ENCODE measurements around the gene MYDGF. TPM values are rescaled to one million over a fixed set of nuclear protein-coding genes. Genes with fewer than 3 reads are reported as not detected.

Gene MYDGF
- polyA plus RNA-seq, 1 donor from 2014 or later: 73.2 TPM

- no peaks in the 10 kb centered on the region for H3K36me3 ChIP-seq (ENCODE audit: insufficient read depth, low read length)
- TF ChIP-seq, protein P1, sequence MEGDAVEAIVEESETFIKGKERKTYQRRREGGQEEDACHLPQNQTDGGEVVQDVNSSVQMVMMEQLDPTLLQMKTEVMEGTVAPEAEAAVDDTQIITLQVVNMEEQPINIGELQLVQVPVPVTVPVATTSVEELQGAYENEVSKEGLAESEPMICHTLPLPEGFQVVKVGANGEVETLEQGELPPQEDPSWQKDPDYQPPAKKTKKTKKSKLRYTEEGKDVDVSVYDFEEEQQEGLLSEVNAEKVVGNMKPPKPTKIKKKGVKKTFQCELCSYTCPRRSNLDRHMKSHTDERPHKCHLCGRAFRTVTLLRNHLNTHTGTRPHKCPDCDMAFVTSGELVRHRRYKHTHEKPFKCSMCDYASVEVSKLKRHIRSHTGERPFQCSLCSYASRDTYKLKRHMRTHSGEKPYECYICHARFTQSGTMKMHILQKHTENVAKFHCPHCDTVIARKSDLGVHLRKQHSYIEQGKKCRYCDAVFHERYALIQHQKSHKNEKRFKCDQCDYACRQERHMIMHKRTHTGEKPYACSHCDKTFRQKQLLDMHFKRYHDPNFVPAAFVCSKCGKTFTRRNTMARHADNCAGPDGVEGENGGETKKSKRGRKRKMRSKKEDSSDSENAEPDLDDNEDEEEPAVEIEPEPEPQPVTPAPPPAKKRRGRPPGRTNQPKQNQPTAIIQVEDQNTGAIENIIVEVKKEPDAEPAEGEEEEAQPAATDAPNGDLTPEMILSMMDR (IDR thresholded peaks at IDR 0.05; ENCODE audit: poor library complexity, severe bottlenecking): no peak
- no peak for TF ChIP-seq MXI1 (conservative IDR thresholded peaks at IDR 0.05; ENCODE audit: poor library complexity, severe bottlenecking)
- no peak for TF ChIP-seq RAD21 (conservative IDR thresholded peaks at IDR 0.05)
- TF ChIP-seq POLR2AphosphoS5 (IDR thresholded peaks at IDR 0.05): no peak
- no peak for TF ChIP-seq EZH2 (IDR thresholded peaks at IDR 0.05; ENCODE audit: borderline replicate concordance, insufficient read depth, low read length, poor library complexity, severe bottlenecking)
- no peak for TF ChIP-seq TAF1 (IDR thresholded peaks at IDR 0.05; ENCODE audit: low read depth)
- no peak for TF ChIP-seq EP300 (conservative IDR thresholded peaks at IDR 0.05; ENCODE audit: poor library complexity, severe bottlenecking)
- TF ChIP-seq, protein P2, sequence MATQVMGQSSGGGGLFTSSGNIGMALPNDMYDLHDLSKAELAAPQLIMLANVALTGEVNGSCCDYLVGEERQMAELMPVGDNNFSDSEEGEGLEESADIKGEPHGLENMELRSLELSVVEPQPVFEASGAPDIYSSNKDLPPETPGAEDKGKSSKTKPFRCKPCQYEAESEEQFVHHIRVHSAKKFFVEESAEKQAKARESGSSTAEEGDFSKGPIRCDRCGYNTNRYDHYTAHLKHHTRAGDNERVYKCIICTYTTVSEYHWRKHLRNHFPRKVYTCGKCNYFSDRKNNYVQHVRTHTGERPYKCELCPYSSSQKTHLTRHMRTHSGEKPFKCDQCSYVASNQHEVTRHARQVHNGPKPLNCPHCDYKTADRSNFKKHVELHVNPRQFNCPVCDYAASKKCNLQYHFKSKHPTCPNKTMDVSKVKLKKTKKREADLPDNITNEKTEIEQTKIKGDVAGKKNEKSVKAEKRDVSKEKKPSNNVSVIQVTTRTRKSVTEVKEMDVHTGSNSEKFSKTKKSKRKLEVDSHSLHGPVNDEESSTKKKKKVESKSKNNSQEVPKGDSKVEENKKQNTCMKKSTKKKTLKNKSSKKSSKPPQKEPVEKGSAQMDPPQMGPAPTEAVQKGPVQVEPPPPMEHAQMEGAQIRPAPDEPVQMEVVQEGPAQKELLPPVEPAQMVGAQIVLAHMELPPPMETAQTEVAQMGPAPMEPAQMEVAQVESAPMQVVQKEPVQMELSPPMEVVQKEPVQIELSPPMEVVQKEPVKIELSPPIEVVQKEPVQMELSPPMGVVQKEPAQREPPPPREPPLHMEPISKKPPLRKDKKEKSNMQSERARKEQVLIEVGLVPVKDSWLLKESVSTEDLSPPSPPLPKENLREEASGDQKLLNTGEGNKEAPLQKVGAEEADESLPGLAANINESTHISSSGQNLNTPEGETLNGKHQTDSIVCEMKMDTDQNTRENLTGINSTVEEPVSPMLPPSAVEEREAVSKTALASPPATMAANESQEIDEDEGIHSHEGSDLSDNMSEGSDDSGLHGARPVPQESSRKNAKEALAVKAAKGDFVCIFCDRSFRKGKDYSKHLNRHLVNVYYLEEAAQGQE (IDR thresholded peaks at IDR 0.05; ENCODE audit: borderline replicate concordance): no peak
- TF ChIP-seq SMC3 (conservative IDR thresholded peaks at IDR 0.05; ENCODE audit: poor library complexity): no peak
Measured at GRCh38 chr19:4699826-4700692, 29.9 kb upstream of the MYDGF start.

GRCh38 chr19:4697304-4697703, 27.2 kb upstream of the MYDGF start:
- H2AFZ ChIP-seq (ENCODE audit: low read depth, low read length): no peak overlapping the region
- H3K9me3 ChIP-seq (ENCODE audit: low read length): no peaks in the 10 kb centered on the region
- no peak overlapping the region for H3K27ac ChIP-seq (ENCODE audit: low read length)
- H3K27me3 ChIP-seq (ENCODE audit: insufficient read depth, low read depth, low read length): no peaks in the 10 kb centered on the region
- no peaks in the 10 kb centered on the region for H3F3A ChIP-seq (ENCODE audit: insufficient read depth, low read length, poor library complexity, severe bottlenecking)
- no peak overlapping the region for H3K9ac ChIP-seq (ENCODE audit: low read length)
- no peaks in the 10 kb centered on the region for H3K36me3 ChIP-seq (ENCODE audit: insufficient read depth, low read length)
- no peaks in the 10 kb centered on the region for H3K79me2 ChIP-seq (replicated peaks; ENCODE audit: insufficient read depth, low read length)
- H4K20me1 ChIP-seq (ENCODE audit: insufficient read depth): no peaks in the 10 kb centered on the region
- no peak overlapping the region for H3K4me2 ChIP-seq (ENCODE audit: low read length)
- H3K9me2 ChIP-seq (ENCODE audit: insufficient read depth, low read length): no peaks in the 10 kb centered on the region
- no peak for TF ChIP-seq EZH2 (IDR thresholded peaks at IDR 0.05; ENCODE audit: borderline replicate concordance, insufficient read depth, low read length, poor library complexity, severe bottlenecking)
- TF ChIP-seq TAF1 (IDR thresholded peaks at IDR 0.05; ENCODE audit: low read depth): no peak
- TF ChIP-seq, protein P1 (IDR thresholded peaks at IDR 0.05; ENCODE audit: poor library complexity, severe bottlenecking): no peak
- no peak for TF ChIP-seq POLR2AphosphoS5 (IDR thresholded peaks at IDR 0.05)
- TF ChIP-seq, protein P2 (IDR thresholded peaks at IDR 0.05; ENCODE audit: borderline replicate concordance): no peak
- no peak for TF ChIP-seq SMC3 (conservative IDR thresholded peaks at IDR 0.05; ENCODE audit: poor library complexity)
- TF ChIP-seq EP300 (conservative IDR thresholded peaks at IDR 0.05; ENCODE audit: poor library complexity, severe bottlenecking): no peak
- TF ChIP-seq RAD21 (conservative IDR thresholded peaks at IDR 0.05): no peak
- no peak for TF ChIP-seq MXI1 (conservative IDR thresholded peaks at IDR 0.05; ENCODE audit: poor library complexity, severe bottlenecking)
- no peak overlapping the region for H3K4me3 ChIP-seq (ENCODE audit: low read length)

More at GRCh38 chr19:4699826-4700692, 29.9 kb upstream of the MYDGF start:
- H3K9ac ChIP-seq (ENCODE audit: low read length): no peak overlapping the region
- H2AFZ ChIP-seq (ENCODE audit: low read depth, low read length): no peak overlapping the region
- H3K27ac ChIP-seq (ENCODE audit: low read length): no peak overlapping the region
- H3K4me3 ChIP-seq (ENCODE audit: low read length): no peak overlapping the region
- H3K27me3 ChIP-seq (ENCODE audit: insufficient read depth, low read depth, low read length): no peaks in the 10 kb centered on the region
- H3K9me3 ChIP-seq (ENCODE audit: low read length): no peaks in the 10 kb centered on the region
- no peaks in the 10 kb centered on the region for H4K20me1 ChIP-seq (ENCODE audit: insufficient read depth)
- H3K79me2 ChIP-seq (replicated peaks; ENCODE audit: insufficient read depth, low read length): no peaks in the 10 kb centered on the region
- H3K4me2 ChIP-seq (ENCODE audit: low read length): no peak overlapping the region
- H3K9me2 ChIP-seq (ENCODE audit: insufficient read depth, low read length): no peaks in the 10 kb centered on the region
- no peaks in the 10 kb centered on the region for H3F3A ChIP-seq (ENCODE audit: insufficient read depth, low read length, poor library complexity, severe bottlenecking)
